A549 (cell line): ENCODE results near the gene MEG3. TPM values are rescaled to one million over a fixed set of nuclear protein-coding genes. Genes with fewer than 3 reads are reported as not detected.

ENCODE experiments used
- ATAC-seq, 2 experiments: fragments of 200-7000 bp in 1 of 2; fragments of >200 bp in 1 of 2; cut with Nextera tagmentation in 1 of 2; cut with Tn5 transposase in 1 of 2; 3 replicates each; pipeline versions ENCODE4 v1.8.0 to v1.9.1; 2018 to 2020; ENCODE audit warnings: mild to moderate bottlenecking in 1 of 2, moderate library complexity in 1 of 2
- CTCF ChIA-PET: fragments of 300-600 bp; sonication (Branson Sonifier 250); formaldehyde crosslinking; extraction: SDS; loops from one replicate; lab custom pipeline; 2021; ENCODE audit warnings: antibody characterized with exemption, inconsistent platforms; lab: Yijun Ruan, JAX
- POLR2A ChIA-PET: fragments of 350-600 bp; formaldehyde crosslinking; extraction: SDS; loops from one replicate; lab custom pipeline; 2021; ENCODE audit warnings: antibody characterized with exemption, inconsistent platforms; lab: Yijun Ruan, JAX
- DNase-seq, 2 experiments: peaks; one replicate each; pipeline versions ENCODE4 v3.0.0 to v3.0.0-alpha.2; 2011 to 2016; ENCODE audit warnings: low read depth in 1 of 2, low spot score in 1 of 2
- FAIRE-seq: peaks from 2 replicates; lab custom pipeline; 2011; peaks lifted over from hg19 to GRCh38; lab: Jason Lieb, UNC
- H3K27ac ChIP-seq, 2 experiments: fragments of >200 bp; sonication (Bioruptor Twin); formaldehyde crosslinking; 3 replicates each; pipeline ENCODE4 v1.5.1; 2016 to 2017
- H3K4me1 ChIP-seq: fragments of >200 bp; sonication (Bioruptor Twin); formaldehyde crosslinking; 3 replicates; pipeline ENCODE4 v1.6.1; 2016
- H3K4me2 ChIP-seq: fragments of >200 bp; sonication (Bioruptor Twin); formaldehyde crosslinking; 3 replicates; pipeline ENCODE4 v1.6.1; 2016
- H3K4me3 ChIP-seq: fragments of >200 bp; sonication (Bioruptor Twin); formaldehyde crosslinking; 3 replicates; pipeline ENCODE4 v1.5.1; 2016
- H3K9me3 ChIP-seq: fragments of >200 bp; sonication (Bioruptor Twin); formaldehyde crosslinking; 3 replicates; pipeline ENCODE4 v1.6.1; 2016
- BCL3 ChIP-seq: fragments of >200 bp; sonication (Bioruptor Twin); formaldehyde crosslinking; IDR thresholded peaks from 3 replicates; pipeline ENCODE4 v1.6.1; 2016
- CEBPB ChIP-seq, 2 experiments: fragments of >200 bp in 1 of 2; sonication (Bioruptor Twin) in 1 of 2; formaldehyde crosslinking in 1 of 2; IDR thresholded peaks; 2 replicates each; pipeline ENCODE4 v1.6.1; 2012 to 2016
- EHF ChIP-seq: fragments of 250-450 bp; sonication (Bioruptor Pico); IDR thresholded peaks from 2 replicates; pipeline ENCODE4 v1.5.0; 2020; ENCODE audit warnings: mild to moderate bottlenecking
- EP300 ChIP-seq, 2 experiments: fragments of >200 bp; sonication (Bioruptor Twin); formaldehyde crosslinking; IDR thresholded peaks; 2 replicates in 1 of 2; 3 replicates in 1 of 2; pipeline ENCODE4 v1.6.1; 2016 to 2017
- FOSB ChIP-seq: fragments of 250-450 bp; sonication (Bioruptor Pico); IDR thresholded peaks from 2 replicates; pipeline ENCODE4 v1.5.0; 2020; ENCODE audit warnings: mild to moderate bottlenecking, moderate library complexity
- GATA3 ChIP-seq: IDR thresholded peaks from 2 replicates; pipeline ENCODE4 v1.6.1; 2012; ENCODE audit warnings: borderline replicate concordance
- HEYL ChIP-seq: fragments of 250-450 bp; sonication (Bioruptor Pico); IDR thresholded peaks from 2 replicates; pipeline ENCODE4 v1.8.0; 2021; ENCODE audit warnings: mild to moderate bottlenecking, moderate library complexity
- HOXB5 ChIP-seq: fragments of 250-450 bp; sonication (Bioruptor Pico); IDR thresholded peaks from 2 replicates; pipeline ENCODE4 v1.5.0; 2020; ENCODE audit warnings: mild to moderate bottlenecking, moderate library complexity
- KDM5A ChIP-seq: fragments of 200-600 bp; sonication (generic); IDR thresholded peaks from 2 replicates; pipeline ENCODE4 v1.6.1; 2016; ENCODE audit warnings: antibody characterized with exemption, mild to moderate bottlenecking
- MAX ChIP-seq: IDR thresholded peaks from 2 replicates; pipeline ENCODE4 v1.6.1; 2012
- NFE2L2 ChIP-seq: fragments of 150-350 bp; conservative IDR thresholded peaks from 2 replicates; pipeline ENCODE4 v1.6.1; 2014; ENCODE audit warnings: low read length
- NPAS2 ChIP-seq: fragments of 250-450 bp; sonication (Bioruptor Pico); IDR thresholded peaks from 2 replicates; pipeline ENCODE4 v1.8.0; 2022; ENCODE audit warnings: mild to moderate bottlenecking, moderate library complexity, borderline replicate concordance
- POLR2AphosphoS2 ChIP-seq: conservative IDR thresholded peaks from 2 replicates; pipeline ENCODE4 v1.6.1; 2012; ENCODE audit warnings: low read length, improper control_type of control experiment, inconsistent platforms
- SREBF2 ChIP-seq: fragments of 450-650 bp; IDR thresholded peaks from 2 replicates; pipeline ENCODE4 v1.6.1; 2014; ENCODE audit warnings: mild to moderate bottlenecking, moderate library complexity
- TFCP2L1 ChIP-seq: fragments of 250-450 bp; sonication (Bioruptor Pico); IDR thresholded peaks from 2 replicates; pipeline ENCODE4 v1.5.0; 2021; ENCODE audit warnings: mild to moderate bottlenecking
- WGBS: methylation state at CpG from one replicate; pipeline ENCODE4 v1.1.6; 2017; ENCODE audit errors: missing lambda C conversion rate; 5-methylcytosine and 5-hydroxymethylcytosine counted together
- polyA plus RNA-seq, 4 experiments: library from polyadenylated mRNA; depleted of rRNA in 3 of 4; stranded (reverse); fragments of >200 nt; fragmentation: RNase III in 1 of 4; extraction: RNeasy Plus Mini Kit Qiagen cat#74134 plus additional on column Dnase treatment in 1 of 4; gene quantifications; 2 replicates in 3 of 4; 3 replicates in 1 of 4; pipeline ENCODE4 v1.2.3, GENCODE V29; 2011 to 2017
- TF ChIP-seq, protein P1 (sequence below): fragments of 150-350 bp; IDR thresholded peaks from 2 replicates; pipeline ENCODE4 v1.6.1; 2014; ENCODE audit warnings: low read depth, mild to moderate bottlenecking, low read length
- TF ChIP-seq, protein P2 (sequence below): fragments of 250-450 bp; sonication (Bioruptor Pico); IDR thresholded peaks from 2 replicates; pipeline ENCODE4 v1.5.0; 2021; ENCODE audit warnings: mild to moderate bottlenecking, moderate library complexity, borderline replicate concordance

Gene MEG3
- polyA plus RNA-seq, 2 of the 4 experiments (the other 2 are of a cell fraction), result 27.0 to 56.7 TPM

GRCh38 chr14:100878271-100879146 is 52.6 kb downstream of the MEG3 start:
- ChIA-PET POLR2A (no interaction called here), CTCF (interaction anchor here (0.6 to 1.6 kb wide), 3 partner anchors 24 to 357 kb away, joined by 3 to 5 read pairs (median 3); no protein-coding TSS in a partner anchor)
- H3K9me3 ChIP-seq, result no peaks in the 10 kb centered on the region
- no peak overlapping the region for H3K4me3 ChIP-seq
- DNase-seq (no peak), FAIRE-seq (no peak), ATAC-seq (no peak)
- 80% methylated on average over 10 of the region's 11 CpGs for WGBS
- TF ChIP-seq HEYL (CRISPR knock-in tag), result no peak
- TF ChIP-seq, protein P1, sequence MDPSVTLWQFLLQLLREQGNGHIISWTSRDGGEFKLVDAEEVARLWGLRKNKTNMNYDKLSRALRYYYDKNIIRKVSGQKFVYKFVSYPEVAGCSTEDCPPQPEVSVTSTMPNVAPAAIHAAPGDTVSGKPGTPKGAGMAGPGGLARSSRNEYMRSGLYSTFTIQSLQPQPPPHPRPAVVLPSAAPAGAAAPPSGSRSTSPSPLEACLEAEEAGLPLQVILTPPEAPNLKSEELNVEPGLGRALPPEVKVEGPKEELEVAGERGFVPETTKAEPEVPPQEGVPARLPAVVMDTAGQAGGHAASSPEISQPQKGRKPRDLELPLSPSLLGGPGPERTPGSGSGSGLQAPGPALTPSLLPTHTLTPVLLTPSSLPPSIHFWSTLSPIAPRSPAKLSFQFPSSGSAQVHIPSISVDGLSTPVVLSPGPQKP, result no peak
- no peak for TF ChIP-seq KDM5A
- no peak overlapping the region for H3K27ac ChIP-seq
- H3K4me1 ChIP-seq, result no peaks in the 10 kb centered on the region
- no peak overlapping the region for H3K4me2 ChIP-seq

GRCh38 chr14:100879194-100879593 is 53.3 kb downstream of the MEG3 start:
- H3K4me2 ChIP-seq, result no peak overlapping the region
- DNase-seq, result no peak
- no peaks in the 10 kb centered on the region for H3K9me3 ChIP-seq
- H3K27ac ChIP-seq, result no peak overlapping the region
- TF ChIP-seq NPAS2 (CRISPR knock-in tag), result no peak
- TF ChIP-seq EP300 (IDR thresholded peaks at IDR 0.05), result no peak
- TF ChIP-seq HOXB5 (CRISPR knock-in tag), result no peak
- TF ChIP-seq BCL3, result no peak
- TF ChIP-seq, protein P2, sequence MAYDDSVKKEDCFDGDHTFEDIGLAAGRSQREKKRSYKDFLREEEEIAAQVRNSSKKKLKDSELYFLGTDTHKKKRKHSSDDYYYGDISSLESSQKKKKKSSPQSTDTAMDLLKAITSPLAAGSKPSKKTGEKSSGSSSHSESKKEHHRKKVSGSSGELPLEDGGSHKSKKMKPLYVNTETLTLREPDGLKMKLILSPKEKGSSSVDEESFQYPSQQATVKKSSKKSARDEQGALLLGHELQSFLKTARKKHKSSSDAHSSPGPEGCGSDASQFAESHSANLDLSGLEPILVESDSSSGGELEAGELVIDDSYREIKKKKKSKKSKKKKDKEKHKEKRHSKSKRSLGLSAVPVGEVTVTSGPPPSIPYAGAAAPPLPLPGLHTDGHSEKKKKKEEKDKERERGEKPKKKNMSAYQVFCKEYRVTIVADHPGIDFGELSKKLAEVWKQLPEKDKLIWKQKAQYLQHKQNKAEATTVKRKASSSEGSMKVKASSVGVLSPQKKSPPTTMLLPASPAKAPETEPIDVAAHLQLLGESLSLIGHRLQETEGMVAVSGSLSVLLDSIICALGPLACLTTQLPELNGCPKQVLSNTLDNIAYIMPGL (CRISPR knock-in tag), result no peak
- no peak for TF ChIP-seq MAX
- TF ChIP-seq NFE2L2, result no peak
- no peak for TF ChIP-seq CEBPB (IDR thresholded peaks at IDR 0.05)
- TF ChIP-seq TFCP2L1 (CRISPR knock-in tag), result no peak
- no peak for TF ChIP-seq POLR2AphosphoS2
- no peak for TF ChIP-seq SREBF2
- TF ChIP-seq, all 56 proteins: peak for 0
- H3K4me3 ChIP-seq, result no peak overlapping the region
- WGBS, result 78% methylated on average over 8 of the region's 8 CpGs
- H3K4me1 ChIP-seq, result no peaks in the 10 kb centered on the region
- POLR2A ChIA-PET, result no interaction called here
- CTCF ChIA-PET, result interaction anchor here (1.6 kb wide), 1 partner anchor 29 kb away, joined by 5 read pairs; no protein-coding TSS in a partner anchor
- ATAC-seq (no peak), FAIRE-seq (no peak)

GRCh38 chr14:100879782-100880181 is 53.9 kb downstream of the MEG3 start:
- H3K9me3 ChIP-seq, result no peaks in the 10 kb centered on the region
- CTCF ChIA-PET, result no interaction called here
- H3K4me3 ChIP-seq, result no peak overlapping the region
- no peak overlapping the region for H3K4me2 ChIP-seq
- TF ChIP-seq SREBF2 (no peak), FOSB (CRISPR knock-in tag) (no peak), GATA3 (no peak), EHF (CRISPR knock-in tag) (no peak)
- FAIRE-seq, result no peak
- POLR2A ChIA-PET, result no interaction called here
- WGBS, result 82% methylated on average over 6 of the region's 8 CpGs
- H3K27ac ChIP-seq, result no peak overlapping the region
- DNase-seq, result no peak
- no peak for ATAC-seq
- no peaks in the 10 kb centered on the region for H3K4me1 ChIP-seq
